ENCODE results near the gene ANKRD52.

- TF ChIP-seq YY1 (IDR thresholded peaks at IDR 0.05; ENCODE audit: insufficient read depth, insufficient read length), result no peak
- no peak for TF ChIP-seq SUZ12 (IDR thresholded peaks at IDR 0.05; ENCODE audit: extremely low read depth, insufficient read depth, insufficient read length)
Observed at GRCh38 chr12:56278905-56279304, 20.7 kb upstream of the ANKRD52 start.

Measured in NT2/D1 (cell line).